ENCODE data around the gene DAPK1. TPM values are rescaled to one million over a fixed set of nuclear protein-coding genes. Genes with fewer than 3 reads are reported as not detected.

Gene DAPK1
- total and polyA plus RNA-seq, 8 donors = 9.0 to 88.7 (median 50.7) TPM

DNA sequence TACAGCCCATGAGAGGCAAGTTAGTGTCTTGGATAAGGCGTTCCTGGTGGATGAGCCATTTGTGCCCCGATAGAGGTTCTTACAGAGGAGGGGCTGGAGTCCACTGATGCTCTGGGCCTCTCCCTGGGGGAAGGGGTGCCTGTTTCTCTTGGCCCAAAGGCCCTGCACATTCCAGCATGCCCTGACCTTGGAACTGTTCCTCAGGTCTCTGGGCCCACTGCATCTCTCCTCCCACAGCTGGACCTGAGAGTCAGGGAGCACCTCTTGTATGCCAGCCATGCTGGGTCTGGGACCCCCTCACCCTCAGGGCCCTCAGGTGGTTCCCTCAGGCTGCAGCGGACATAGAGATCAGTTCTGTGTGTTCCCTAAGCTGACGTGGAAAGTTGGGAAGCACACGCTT is 26.4 kb downstream of the DAPK1 start:
- peaks cover 2 to 33% (median 15%) of the 10 kb centered on the region in 4 donors for H3K4me1 ChIP-seq
- H3K27ac ChIP-seq = no peak overlapping the region
- no peaks in the 10 kb centered on the region for H3K27me3 ChIP-seq
- TF ChIP-seq EP300 (IDR thresholded peaks at IDR 0.05) = no peak
- TF ChIP-seq POLR2A (IDR thresholded peaks at IDR 0.05) = no peak
- TF ChIP-seq POLR2AphosphoS5 (IDR thresholded peaks at IDR 0.05) = no peak
- TF ChIP-seq CTCF (IDR thresholded peaks at IDR 0.05) = no peak
- no peak overlapping the region for H3K4me3 ChIP-seq
- 88 to 100% (median 97%) methylated on average over 5 of the region's 5 CpGs for WGBS, 5 donors
- intact Hi-C loops (cut with DNase I; ENCODE audit: low total_unique reads) = no loop called here
- H3K36me3 ChIP-seq = peaks cover 0 to 8% (median 2%) of the 10 kb centered on the region in 4 donors
- DNase-seq = no peak
- H3K9me3 ChIP-seq = no peaks in the 10 kb centered on the region

GRCh38 chr9:87525546-87526303 is 28.1 kb downstream of the DAPK1 start:
- no peaks in the 10 kb centered on the region for H3K9me3 ChIP-seq
- whole genome bisulfite sequencing, 5 donors = 82 to 96% (median 86%) methylated on average over 9 of the region's 9 CpGs
- H3K27ac ChIP-seq = no peak overlapping the region
- intact Hi-C loops (cut with DNase I; ENCODE audit: low total_unique reads) = no loop called here
- TF ChIP-seq POLR2AphosphoS5 (IDR thresholded peaks at IDR 0.05) (no peak), POLR2A (IDR thresholded peaks at IDR 0.05) (no peak), CTCF (IDR thresholded peaks at IDR 0.05) (no peak), EP300 (IDR thresholded peaks at IDR 0.05) (no peak)
- peaks cover 0 to 40% (median 17%) of the 10 kb centered on the region in 4 donors for H3K4me1 ChIP-seq
- H3K27me3 ChIP-seq = no peaks in the 10 kb centered on the region
- no peak overlapping the region for H3K4me3 ChIP-seq
- H3K36me3 ChIP-seq = peaks cover 0 to 8% (median 2%) of the 10 kb centered on the region in 4 donors
- DNase-seq = no peak

GRCh38 chr9:87527211-87527916 is 29.7 kb downstream of the DAPK1 start:
- no peak overlapping the region for H3K27ac ChIP-seq
- no peak overlapping the region for H3K4me3 ChIP-seq
- H3K9me3 ChIP-seq = no peaks in the 10 kb centered on the region
- WGBS, 5 donors = 68 to 81% (median 79%) methylated on average over 13 of the region's 13 CpGs
- intact Hi-C loops (cut with DNase I; ENCODE audit: low total_unique reads) = no loop called here
- H3K36me3 ChIP-seq = no peaks in the 10 kb centered on the region
- DNase-seq = no peak
- TF ChIP-seq EP300 (IDR thresholded peaks at IDR 0.05) (no peak), POLR2A (IDR thresholded peaks at IDR 0.05) (no peak), CTCF (IDR thresholded peaks at IDR 0.05) (no peak), POLR2AphosphoS5 (IDR thresholded peaks at IDR 0.05) (no peak)
- peaks cover 0 to 56% (median 30%) of the 10 kb centered on the region in 4 donors for H3K4me1 ChIP-seq
- H3K27me3 ChIP-seq = no peaks in the 10 kb centered on the region

GRCh38 chr9:87528969-87529368 is 31.3 kb downstream of the DAPK1 start:
- 64 to 86% (median 79%) methylated on average over 6 of the region's 6 CpGs for WGBS, 5 donors
- peaks cover 0 to 52% (median 30%) of the 10 kb centered on the region in 4 donors for H3K4me1 ChIP-seq

More at GRCh38 chr9:87528969-87529368, 31.3 kb downstream of the DAPK1 start:
- no peak for TF ChIP-seq EP300 (IDR thresholded peaks at IDR 0.05)
- TF ChIP-seq POLR2A (IDR thresholded peaks at IDR 0.05) = no peak
- no peak for TF ChIP-seq POLR2AphosphoS5 (IDR thresholded peaks at IDR 0.05)
- DNase-seq = no peak
- Histone ChIP-seq H3K27me3 (no peaks in the 10 kb centered on the region), H3K27ac (no peak overlapping the region), H3K36me3 (no peaks in the 10 kb centered on the region), H3K4me3 (no peak overlapping the region), H3K9me3 (no peaks in the 10 kb centered on the region)
- intact Hi-C loops (cut with DNase I; ENCODE audit: low total_unique reads) = no loop called here

Data from stomach (tissue), 9 donors.